ENCODE measurements around the gene TRIP11. TPM values are rescaled to one million over a fixed set of nuclear protein-coding genes. Genes with fewer than 3 reads are reported as not detected.
"Not testable (repeated sequence)": the region's sequence is repeated elsewhere in the genome, so short reads cannot be mapped to it uniquely, and the experiment has no call there.

Gene TRIP11
- 23.2 and 23.6 TPM in 2 replicates for total RNA-seq (2014; rRNA removed; shearing (Covaris generic))

DNA sequence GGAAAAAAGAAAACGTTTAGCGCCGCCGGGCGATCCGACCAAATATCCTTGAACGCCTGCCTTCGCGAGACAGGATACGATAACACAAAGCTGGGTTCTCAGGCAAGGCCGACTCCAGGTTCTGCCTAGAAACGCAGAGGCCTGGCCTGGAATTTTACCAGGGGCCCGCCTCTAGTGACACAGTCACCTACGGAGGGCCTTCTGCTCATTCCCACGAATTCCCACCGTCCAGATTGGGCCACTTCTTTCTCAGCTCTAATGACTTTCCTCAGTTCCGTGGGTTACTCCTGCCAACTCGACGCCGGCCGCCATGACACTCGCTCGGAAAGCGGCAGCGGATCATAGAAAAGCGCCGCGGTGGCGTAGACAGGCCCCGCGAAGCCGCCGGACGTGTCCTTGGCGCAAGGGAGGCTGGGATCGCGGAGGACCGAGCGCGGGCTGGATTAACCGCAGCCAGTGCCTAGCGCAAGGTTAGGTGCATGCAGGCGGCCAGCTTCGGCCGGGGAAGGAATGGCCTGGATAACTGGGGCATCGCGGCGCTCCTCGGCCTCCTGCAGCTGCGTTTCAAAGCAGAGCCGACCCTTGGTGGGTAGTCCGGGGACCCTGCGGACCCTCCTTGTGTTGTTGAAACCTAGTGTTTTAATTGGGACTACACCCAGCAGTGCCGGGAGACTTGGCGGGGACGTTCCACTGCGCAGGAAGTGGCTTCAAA, at the start of gene TRIP11:
TRIP11 (minus strand) TSS at position 341 of the 712 bp plus-strand sequence. CDS start 374 bp downstream, outside the sequence.
- peak; percentile 98 for DNase-seq (ENCODE audit: low read depth)

DNA sequence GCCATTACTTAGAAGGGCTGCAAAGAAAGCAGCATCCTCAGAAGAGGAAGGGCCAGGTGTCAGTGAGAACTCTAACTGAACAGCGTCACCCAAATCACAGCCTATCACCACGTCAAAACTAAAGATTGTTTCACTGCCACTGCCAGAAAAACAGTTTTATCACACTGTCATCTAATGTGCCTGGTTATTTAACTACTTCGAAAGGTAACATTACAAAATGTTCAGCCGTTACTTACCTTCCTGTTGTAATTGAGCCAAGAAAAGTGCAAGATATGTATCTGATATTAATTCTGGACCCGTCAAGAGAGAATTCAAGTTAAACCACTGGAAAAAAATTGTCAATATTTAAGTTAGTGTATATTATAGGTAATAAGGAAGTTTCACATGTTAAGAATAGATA, 48.6 kb upstream of the TRIP11 start:
- no peak for DNase-seq (ENCODE audit: low read depth)

DNA sequence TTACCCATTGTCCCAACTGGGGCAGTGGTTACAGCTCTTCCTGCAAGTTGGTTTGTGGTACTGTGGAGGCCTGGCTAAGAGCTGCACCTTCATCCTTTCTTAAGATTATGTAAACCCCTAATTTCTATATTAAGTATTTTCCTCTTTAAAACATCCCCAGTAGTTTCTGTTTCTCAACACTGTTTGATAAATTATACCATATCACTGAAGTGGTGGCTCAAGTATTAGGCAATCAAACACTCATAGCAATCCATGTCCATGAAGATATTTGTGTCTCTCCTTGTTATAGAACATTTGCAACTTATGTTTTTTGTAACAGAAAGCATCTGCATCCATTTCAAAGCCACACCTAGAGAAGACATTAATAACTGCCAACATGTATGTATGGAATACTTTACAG, 34.7 kb upstream of the TRIP11 start:
- no peak for DNase-seq (ENCODE audit: low read depth)

DNA sequence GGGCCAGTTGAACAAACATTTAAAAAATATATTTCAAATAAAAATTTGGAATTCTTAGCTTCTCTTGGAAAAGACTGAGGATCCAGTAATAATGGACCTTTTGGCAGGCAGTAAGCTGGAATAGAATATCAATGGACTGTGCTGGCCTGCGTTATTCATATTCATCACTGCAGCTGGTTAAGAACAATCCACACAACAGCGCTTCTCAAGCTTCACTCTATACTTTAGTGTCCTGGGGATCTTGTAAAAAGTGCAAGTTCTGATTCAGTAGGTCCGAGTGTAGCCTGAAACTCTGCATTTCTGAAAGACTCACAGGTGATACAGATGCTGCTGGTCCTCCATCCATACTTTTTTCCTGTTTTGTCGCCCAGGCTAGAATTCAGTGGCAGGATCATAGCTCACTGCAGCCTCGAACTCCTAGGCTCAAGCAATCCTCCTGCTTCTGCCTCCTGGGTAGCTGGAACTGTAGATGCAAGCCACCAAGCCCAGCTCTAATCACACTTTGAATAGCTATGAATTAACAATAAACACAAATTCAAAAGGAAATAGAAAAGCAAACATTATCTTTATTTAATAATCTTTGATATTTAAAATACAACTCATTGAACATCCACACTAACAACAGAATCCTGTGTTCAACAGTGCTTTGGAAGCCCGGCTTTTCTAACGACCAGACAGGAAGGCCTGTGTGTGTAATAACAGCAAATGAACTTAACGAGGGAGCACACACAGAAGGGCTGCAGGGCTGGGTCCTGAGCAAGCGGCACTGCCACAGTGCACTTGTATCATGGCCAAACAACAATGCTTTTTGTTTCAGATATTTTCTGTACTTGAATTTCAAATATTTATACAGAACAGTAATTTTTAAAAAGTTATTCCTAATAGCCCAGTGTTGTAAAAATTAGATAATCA, 18.4 kb upstream of the TRIP11 start:
- DNase-seq (ENCODE audit: low read depth), result no peak

DNA sequence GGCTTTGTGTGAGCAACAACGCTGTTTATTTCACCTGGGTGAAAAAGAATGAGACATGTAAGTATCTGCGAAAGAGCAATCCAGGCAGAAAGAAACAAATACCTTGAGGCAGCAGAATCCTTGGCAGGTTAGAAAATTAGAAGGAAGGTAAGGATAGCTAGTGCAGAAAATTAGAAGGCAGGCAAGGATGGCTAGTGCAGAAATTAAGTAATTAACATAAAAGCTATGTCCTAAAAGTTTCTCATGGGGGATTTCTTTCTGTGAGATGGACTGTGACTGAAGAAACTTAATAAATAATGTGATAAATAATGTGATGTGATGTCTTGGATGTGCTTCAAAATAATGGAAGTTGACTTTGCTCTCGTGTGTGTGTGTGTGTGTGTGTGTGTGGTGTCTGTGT, 9.9 kb upstream of the TRIP11 start:
- DNase-seq (ENCODE audit: low read depth), result no peak

DNA sequence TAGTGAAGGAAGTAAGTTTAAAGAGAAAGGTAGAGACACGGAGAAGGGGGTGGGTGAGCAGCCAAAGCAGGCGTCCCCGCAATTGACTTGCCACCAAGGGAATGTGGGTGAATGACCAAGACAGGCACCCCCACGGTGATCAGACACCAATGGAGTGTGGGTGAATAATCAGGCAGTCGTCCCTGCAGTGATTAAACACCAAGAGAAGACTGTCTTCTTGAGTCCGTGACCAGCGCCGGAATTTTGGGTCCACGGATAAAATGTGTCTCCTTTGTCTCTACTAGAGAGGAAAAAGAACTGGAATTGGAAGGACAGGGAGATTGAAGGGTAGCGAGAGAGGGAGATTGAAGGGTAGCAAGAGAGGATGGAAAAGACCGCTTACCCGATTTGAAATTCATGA, 9.4 kb upstream of the TRIP11 start:
- not testable (repeated sequence) for DNase-seq (ENCODE audit: low read depth)

DNA sequence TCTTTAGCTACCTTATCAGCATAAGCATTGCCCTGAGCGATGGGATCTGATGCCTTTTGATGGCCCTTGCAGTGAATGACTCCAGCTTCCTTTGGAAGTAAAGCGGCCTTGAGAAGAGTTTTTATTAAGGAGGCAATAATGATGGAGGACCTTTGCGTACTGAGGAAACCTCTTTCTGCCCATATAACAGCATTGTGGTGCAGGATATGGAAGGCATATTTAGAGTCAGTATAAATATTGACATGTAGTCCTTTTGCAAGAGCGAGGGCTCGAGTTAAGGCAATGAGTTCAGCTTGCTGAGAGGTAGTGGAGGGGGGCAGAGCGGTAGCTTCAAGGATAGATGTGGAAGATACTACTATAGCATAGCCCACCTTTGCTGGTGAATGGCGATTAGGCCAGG, 6.0 kb upstream of the TRIP11 start:
- DNase-seq (ENCODE audit: low read depth), result not testable (repeated sequence)

DNA sequence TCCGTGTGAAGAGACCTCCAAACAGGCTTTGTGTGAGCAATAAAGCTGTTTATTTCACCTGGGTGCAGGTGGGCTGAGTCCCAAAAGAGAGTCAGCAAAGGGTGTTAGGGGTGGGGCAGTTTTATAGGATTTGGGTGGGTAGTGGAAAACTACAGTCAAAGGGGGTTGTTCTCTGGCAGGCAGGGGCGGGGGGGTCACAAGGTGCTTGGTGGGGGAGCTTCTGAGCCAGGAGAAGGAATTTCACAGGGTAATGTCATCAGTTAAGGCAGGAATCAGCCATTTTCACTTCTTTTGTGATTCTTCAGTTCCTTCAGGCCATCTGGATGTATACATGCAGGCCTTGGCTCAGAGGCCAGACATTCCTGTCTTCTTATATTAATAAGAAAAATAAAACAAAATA, 1.9 kb upstream of the TRIP11 start:
- not testable (repeated sequence) for DNase-seq (ENCODE audit: low read depth)

DNA sequence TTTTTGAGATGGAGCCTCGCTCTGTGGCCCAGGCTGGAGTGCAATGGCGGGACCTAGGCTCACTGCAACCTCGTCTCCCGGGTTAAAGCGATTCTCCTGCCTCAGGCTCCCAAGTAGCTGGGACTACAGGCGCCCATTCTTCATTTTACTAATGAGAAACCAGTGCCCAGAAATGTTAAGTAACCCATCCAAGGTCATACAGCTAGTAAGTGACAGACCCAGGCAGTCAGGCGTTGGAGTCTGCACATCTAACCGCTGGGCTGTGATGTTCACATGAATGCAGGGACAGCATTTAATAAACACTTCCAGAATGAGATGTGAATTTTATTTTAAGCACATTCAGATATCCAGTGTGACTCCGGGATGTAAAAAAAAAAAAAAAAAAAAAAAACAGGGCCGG, 1.3 kb upstream of the TRIP11 start:
- DNase-seq (ENCODE audit: low read depth), result no peak

DNA sequence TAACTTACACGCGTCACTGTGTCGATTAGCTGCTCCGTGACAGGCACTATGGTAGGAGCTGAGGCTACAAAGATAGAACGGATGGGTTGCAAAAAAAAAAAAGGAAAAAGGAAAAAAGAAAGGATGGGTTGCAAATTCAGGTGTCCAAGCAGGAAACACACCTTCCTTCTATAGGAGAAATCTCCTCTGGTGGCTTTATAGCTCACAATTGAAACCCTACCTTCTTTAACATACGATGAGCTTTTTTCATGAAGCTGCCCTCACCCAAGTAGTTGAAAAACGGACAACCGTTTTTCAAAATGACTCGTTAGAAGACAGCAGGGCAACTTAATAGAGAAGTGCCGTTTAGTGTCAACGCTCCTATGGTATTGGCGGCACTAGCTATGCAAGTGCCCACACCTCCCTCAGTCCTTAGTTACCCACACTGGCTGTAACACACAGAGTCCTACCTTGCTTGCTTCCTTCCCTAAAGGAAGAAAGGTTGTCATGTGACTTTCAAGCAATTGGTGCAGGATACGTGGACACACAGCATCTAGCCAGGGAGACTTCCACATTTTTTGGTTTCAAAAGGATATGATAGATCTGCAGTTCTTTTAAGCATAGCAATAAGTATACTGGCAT, 682 bp upstream of the TRIP11 start:
- peak; percentile 34 for DNase-seq (ENCODE audit: low read depth)

DNA sequence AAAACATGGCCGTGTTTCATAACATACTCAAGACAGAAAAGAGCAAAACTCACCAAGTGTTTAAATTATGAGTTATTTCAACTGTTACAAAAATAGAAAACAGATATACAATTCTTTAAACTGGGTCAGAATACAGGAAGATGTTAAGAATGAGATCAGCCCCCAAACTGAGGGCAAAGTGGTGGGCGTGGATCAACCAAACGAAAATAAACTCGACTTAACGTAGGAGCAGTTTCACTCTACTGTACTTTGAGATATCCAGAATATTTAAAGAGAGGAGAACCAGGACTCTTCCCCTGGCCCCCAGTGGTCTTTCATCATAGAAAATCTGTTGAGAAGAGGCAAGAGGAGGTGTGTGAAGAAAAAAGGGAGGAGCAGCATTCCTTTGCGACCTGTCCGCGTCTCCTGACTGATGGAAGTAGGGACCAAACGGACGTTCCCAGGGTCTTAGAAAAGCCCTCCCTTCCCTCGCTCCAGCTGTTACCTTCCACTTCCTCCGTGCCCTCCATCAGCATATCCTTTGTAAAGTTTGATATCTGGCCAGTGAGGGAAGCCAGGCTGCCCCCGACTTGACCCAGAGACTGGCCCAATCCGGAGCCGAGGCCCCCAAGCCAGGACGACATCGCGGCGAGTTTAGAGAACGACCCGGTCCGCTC, 668 bp downstream of the TRIP11 start:
- peak; percentile 90 for DNase-seq (ENCODE audit: low read depth)

DNA sequence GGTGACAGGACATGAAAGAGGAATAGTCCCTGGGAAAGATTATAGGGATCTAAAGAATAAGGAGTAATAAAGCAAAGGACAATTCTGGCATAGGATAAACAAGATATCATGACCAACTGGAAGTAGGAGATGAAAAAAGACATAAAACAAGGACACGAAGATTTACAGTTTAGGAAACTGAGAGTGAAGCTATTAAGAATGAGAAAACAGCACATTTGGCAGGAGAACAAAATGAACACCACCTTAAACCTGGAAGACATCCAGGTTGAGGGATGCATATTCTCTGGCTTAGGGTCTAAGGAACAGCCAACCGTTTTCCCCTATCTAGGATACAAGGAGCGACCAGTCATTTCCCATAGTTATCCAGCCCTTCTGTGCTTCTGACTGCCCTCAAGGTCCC, 1.9 kb downstream of the TRIP11 start:
- no peak for DNase-seq (ENCODE audit: low read depth)

DNA sequence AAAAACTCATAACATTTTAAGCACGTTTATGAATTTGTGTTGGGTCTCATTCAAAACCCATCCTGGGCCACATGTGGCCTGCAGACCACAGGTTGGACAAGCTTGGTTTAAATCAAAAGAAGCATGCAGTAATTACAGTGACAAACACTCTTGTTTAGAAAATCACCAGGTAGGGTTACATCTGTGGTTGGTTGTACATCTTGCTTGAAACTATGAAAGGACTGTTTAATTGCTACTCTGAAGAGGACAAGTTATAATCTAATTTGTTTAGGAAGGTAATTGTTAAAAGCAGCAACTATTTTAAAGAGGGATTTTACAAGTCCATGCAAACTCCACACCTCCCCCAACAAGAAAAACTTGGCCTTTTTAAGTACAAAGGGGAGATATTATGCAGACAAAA, 4.0 kb downstream of the TRIP11 start:
- DNase-seq (ENCODE audit: low read depth), result no peak

DNA sequence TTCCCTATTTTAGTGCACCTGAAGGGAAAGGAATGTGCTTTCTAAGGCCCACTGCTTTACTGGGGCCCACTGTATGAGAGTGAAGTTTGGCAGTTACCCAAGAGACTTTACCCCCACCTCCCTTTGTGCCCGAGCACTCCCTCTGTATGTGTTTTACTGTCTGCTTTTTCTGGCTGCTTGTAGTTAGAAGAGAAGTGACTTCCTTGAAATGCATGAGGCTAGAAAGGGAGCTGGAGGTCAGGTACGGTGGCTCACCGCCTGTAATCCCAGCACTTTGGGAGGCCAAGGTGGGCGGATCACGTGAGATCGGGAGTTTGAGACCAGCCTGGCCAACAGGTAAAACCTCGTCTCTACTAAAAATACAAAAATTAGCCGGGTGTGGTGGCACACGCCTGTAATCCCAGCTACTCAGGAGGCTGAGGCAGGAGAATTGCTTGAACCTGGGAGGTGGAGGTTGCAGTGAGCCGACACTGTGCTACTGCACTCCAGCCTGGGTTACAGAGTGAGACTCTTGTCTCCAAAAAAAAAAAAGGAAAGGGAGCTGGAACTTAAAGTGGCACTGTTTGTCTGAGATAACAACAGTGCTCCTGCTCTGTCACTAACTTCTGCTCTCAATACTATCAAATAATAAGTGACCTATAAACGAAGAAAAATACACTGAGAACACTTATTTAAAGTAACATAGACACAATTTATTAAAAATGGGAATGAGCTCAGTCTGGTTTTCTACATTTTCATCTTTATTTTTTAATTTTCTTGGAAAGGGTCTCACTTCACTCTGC, 5.8 kb downstream of the TRIP11 start:
- DNase-seq (ENCODE audit: low read depth), result no peak

DNA sequence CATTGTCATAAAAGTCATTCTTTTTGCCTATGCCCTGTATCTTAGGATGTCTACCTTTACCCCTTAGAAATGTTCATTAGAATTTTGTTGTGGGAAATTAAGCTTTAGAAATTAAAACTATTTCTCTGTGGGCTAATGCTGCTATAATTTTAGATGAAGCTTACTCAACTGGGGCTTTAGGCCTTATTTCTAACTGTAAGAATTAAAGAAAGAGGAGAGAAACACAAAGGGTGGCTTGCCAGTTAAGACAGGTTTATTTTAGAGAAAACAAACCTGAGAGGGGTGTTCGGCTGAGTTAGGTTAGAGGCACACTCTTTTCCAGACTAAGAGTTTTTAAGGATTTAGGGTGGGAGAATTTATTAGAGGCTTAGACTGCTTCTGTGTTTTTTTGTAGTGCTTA, 6.4 kb downstream of the TRIP11 start:
- no peak for DNase-seq (ENCODE audit: low read depth)

DNA sequence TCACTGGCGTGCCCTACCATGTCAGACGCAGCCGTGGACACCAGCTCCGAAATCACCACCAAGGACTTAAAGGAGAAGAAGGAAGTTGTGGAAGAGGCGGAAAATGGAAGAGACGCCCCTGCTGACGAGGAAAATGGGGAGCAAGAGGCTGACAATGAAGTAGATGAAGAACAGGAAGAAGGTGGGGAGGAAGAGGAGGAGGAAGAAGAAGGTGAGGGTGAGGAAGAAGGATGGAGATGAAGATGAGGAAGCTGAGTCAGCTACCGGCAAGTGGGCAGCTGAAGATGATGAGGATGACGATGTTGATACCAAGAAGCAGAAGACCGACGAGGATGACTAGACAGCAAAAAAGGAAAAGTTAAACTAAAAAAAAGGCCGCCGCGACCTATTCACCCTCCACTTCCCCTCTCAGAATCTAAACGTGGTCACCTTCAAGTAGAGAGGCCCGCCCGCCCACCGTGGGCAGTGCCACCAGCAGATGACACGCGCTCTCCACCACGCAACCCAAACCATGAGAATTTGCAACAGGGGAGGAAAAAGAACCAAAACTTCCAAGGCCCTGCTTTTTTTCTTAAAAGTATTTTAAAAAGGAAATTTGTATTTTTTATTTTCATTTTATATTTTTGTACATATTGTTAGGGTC, 13.2 kb downstream of the TRIP11 start:
- no peak for DNase-seq (ENCODE audit: low read depth)

DNA sequence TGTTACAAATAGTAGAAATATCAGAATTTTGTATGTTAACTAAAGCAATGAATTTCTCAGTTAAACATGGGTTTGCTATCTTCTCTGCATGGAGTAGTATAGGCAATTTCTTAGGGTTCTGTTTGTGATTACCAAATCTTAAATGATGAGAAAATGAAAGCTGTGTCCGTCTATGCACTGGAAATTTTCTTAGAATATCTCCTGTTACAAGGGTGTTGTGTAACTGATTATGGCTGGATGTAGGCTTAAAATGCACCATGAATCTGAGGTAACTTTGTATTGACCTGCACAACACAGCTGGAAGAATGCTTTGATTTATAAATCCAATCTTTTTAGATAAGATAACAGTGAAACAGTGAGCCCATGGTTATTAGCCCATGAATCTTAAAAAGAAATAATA, 17.8 kb downstream of the TRIP11 start:
- DNase-seq (ENCODE audit: low read depth), result no peak

DNA sequence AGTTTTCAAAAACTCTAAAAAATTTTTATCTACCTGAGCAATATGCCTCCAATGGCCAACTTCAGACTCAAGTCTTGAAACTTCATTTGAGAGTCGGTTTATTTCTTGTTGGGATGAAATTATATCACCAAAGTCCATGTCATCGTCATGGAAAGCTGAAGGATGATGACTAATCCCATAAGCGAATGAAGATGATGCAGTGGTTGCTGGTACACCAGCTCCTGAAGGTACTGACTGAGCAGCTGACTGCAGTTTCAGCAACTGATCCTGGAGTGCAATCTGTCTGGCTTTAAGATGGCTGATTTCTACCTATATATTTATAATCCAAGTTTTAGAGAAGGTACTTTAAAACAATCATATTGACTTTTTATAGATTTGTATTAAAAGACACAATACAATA, 18.3 kb downstream of the TRIP11 start:
- DNase-seq (ENCODE audit: low read depth), result no peak

DNA sequence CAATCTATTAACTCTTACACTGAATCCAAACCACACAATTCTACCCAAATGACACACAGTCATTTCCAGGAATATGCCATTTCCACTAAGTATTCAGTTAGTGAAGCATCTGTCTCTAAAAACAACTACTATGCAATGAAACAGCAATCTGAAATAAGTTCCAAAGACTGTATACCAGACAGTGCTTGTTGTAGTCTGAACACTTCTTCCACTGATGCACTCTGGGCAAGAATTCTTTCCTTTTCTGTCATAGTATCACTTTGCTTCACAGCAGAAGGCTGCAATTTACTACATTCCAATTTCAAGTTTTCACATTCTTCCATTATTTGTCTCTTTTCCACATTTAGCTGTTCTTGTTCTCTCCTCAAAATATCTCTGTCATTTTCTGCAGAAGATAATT, 25.8 kb downstream of the TRIP11 start:
- no peak for DNase-seq (ENCODE audit: low read depth)

DNA sequence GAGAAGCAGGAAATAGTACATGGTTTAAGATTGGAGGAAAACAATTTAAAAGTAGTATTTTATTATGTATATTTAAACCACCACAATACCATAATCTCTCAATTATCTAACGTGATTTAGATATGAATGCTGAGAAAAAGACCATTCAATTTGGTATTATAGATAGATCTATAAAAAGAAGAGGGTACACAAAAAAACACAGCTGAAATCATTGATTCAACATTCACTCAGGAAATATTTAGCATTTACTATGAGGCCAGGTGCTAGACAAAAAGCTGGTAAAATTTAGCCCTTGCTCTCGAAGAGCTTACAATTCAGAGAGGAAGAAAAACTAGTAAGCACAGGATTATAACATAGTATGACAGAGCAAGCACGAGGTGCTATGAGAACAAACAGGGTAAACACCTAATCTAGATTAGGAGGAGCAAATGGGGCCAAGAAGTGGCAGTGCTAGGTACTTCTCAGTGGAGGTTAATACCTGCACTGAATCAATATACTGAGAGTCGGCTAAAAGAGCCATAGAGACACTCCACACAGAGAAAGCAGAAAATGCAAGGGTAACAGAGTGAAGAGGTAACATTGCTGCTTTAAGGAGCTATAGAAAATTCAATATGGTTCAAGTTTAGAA, 27.6 kb downstream of the TRIP11 start:
- no peak for DNase-seq (ENCODE audit: low read depth)

Data from Daoy (cell line).